ENCODE data around the gene PLEKHA1.

GRCh38 chr10:122331100-122331499 is 43.4 kb upstream of the PLEKHA1 start:
- TF ChIP-seq, protein P1, sequence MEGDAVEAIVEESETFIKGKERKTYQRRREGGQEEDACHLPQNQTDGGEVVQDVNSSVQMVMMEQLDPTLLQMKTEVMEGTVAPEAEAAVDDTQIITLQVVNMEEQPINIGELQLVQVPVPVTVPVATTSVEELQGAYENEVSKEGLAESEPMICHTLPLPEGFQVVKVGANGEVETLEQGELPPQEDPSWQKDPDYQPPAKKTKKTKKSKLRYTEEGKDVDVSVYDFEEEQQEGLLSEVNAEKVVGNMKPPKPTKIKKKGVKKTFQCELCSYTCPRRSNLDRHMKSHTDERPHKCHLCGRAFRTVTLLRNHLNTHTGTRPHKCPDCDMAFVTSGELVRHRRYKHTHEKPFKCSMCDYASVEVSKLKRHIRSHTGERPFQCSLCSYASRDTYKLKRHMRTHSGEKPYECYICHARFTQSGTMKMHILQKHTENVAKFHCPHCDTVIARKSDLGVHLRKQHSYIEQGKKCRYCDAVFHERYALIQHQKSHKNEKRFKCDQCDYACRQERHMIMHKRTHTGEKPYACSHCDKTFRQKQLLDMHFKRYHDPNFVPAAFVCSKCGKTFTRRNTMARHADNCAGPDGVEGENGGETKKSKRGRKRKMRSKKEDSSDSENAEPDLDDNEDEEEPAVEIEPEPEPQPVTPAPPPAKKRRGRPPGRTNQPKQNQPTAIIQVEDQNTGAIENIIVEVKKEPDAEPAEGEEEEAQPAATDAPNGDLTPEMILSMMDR (IDR thresholded peaks at IDR 0.05): no peak
- TF ChIP-seq POLR2A (IDR thresholded peaks at IDR 0.05): no peak
